HUES48 (cell line): ENCODE results near the gene BABAM2.

Source experiments
- H3K27ac ChIP-seq: one replicate; pipeline ENCODE4 v1.7.0; 2013; ENCODE audit warnings: low read depth, low read length, inconsistent platforms
- H3K27me3 ChIP-seq: 2 replicates; pipeline ENCODE4 v1.6.1; 2013; ENCODE audit warnings: mild to moderate bottlenecking, low read length; ENCODE audit not compliant: control insufficient read depth, insufficient read depth
- H3K36me3 ChIP-seq: 2 replicates; pipeline ENCODE4 v1.6.1; 2013; ENCODE audit warnings: low read length; ENCODE audit not compliant: control insufficient read depth, insufficient read depth
- H3K4me1 ChIP-seq: 2 replicates; pipeline ENCODE4 v1.6.1; 2013; ENCODE audit warnings: mild to moderate bottlenecking, low read length; ENCODE audit not compliant: control insufficient read depth, insufficient read depth
- H3K4me3 ChIP-seq: 2 replicates; pipeline ENCODE4 v1.5.1; 2013; ENCODE audit warnings: mild to moderate bottlenecking, low read depth, low read length
- H3K9ac ChIP-seq: 2 replicates; pipeline ENCODE4 v1.6.1; 2013; ENCODE audit warnings: mild to moderate bottlenecking, low read depth, low read length, moderate library complexity
- H3K9me3 ChIP-seq: 2 replicates; pipeline ENCODE4 v1.6.1; 2013; ENCODE audit warnings: low read length; ENCODE audit not compliant: control insufficient read depth, insufficient read depth

The BABAM2 gene

GRCh38 chr2:28048341-28048740 is 157.8 kb downstream of the BABAM2 start:
- H3K4me1 ChIP-seq: peaks cover 10% of the 10 kb centered on the region; the same call in 1 of the 2 replicates
- H3K9me3 ChIP-seq: no peaks in the 10 kb centered on the region
- H3K27ac ChIP-seq: no peak overlapping the region
- no peak overlapping the region for H3K4me3 ChIP-seq
- H3K9ac ChIP-seq: no peak overlapping the region
- H3K27me3 ChIP-seq: no peaks in the 10 kb centered on the region
- no peaks in the 10 kb centered on the region for H3K36me3 ChIP-seq

DNA sequence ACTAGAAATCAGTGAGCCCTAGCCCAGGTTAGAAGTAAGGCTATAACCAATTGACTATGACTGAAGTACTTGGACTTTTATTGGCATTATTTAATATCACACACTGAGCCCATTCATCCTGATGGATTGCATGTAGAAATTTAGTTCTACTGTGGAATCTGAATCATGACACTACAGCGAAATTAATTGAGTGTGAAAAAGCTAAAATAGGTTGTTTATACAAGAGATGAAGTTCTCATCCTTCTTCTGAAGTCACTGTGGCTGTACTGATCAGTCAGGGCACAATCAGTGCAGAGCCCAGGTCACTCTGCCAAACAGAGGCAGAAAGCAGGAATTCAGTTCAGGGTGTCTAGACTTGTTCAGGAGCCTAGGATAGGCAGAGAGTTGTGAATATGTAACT is 158.9 kb downstream of the BABAM2 start:
- Histone ChIP-seq H3K4me3 (no peak overlapping the region), H3K27me3 (no peaks in the 10 kb centered on the region), H3K27ac (no peak overlapping the region), H3K4me1 (peaks cover 10% of the 10 kb centered on the region; the same call in 1 of the 2 replicates), H3K9ac (no peak overlapping the region), H3K36me3 (no peaks in the 10 kb centered on the region), H3K9me3 (no peaks in the 10 kb centered on the region)

- peaks cover 10% of the 10 kb centered on the region; the same call in 1 of the 2 replicates for H3K4me1 ChIP-seq
- H3K36me3 ChIP-seq: no peaks in the 10 kb centered on the region
- H3K27ac ChIP-seq: no peak overlapping the region
- H3K9me3 ChIP-seq: no peaks in the 10 kb centered on the region
- no peak overlapping the region for H3K4me3 ChIP-seq
- no peak overlapping the region for H3K9ac ChIP-seq
- no peaks in the 10 kb centered on the region for H3K27me3 ChIP-seq
Measured at GRCh38 chr2:28049899-28050298, 159.4 kb downstream of the BABAM2 start.

- Histone ChIP-seq H3K4me3 (no peak overlapping the region), H3K4me1 (peaks cover 4% of the 10 kb centered on the region; the same call in 1 of the 2 replicates), H3K27ac (no peak overlapping the region), H3K9ac (no peak overlapping the region), H3K9me3 (no peaks in the 10 kb centered on the region), H3K27me3 (no peaks in the 10 kb centered on the region), H3K36me3 (no peaks in the 10 kb centered on the region)
Measured at GRCh38 chr2:28052691-28053090, 162.2 kb downstream of the BABAM2 start.

DNA sequence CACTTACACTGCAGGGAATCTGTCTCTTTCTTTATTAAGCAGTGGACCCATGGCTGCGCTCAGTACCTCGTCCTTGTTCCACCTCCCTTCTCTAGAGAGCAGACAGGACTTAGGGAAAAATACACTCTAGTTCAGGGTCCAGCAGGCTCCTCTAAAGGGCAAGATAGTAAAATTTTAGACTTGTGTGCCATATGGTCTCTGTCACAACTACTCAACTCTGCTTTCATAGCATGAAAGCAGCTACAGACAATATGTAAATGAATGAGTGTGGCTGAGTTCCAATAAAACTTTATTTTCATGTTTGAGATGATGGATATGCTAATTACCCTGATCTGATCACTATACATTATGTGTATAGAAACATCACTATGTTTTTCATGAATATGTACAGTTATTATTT is 163.1 kb downstream of the BABAM2 start:
- Histone ChIP-seq H3K9me3 (no peaks in the 10 kb centered on the region), H3K27me3 (no peaks in the 10 kb centered on the region), H3K9ac (no peak overlapping the region), H3K4me1 (no peaks in the 10 kb centered on the region; the same call in 1 of the 2 replicates), H3K36me3 (no peaks in the 10 kb centered on the region), H3K27ac (no peak overlapping the region), H3K4me3 (no peak overlapping the region)

GRCh38 chr2:28054916-28055315 is 164.4 kb downstream of the BABAM2 start:
- no peak overlapping the region for H3K4me3 ChIP-seq
- no peaks in the 10 kb centered on the region for H3K9me3 ChIP-seq
- H3K4me1 ChIP-seq: no peaks in the 10 kb centered on the region; the same call in 1 of the 2 replicates
- H3K9ac ChIP-seq: no peak overlapping the region
- no peak overlapping the region for H3K27ac ChIP-seq
- H3K36me3 ChIP-seq: no peaks in the 10 kb centered on the region
- H3K27me3 ChIP-seq: no peaks in the 10 kb centered on the region

- Histone ChIP-seq H3K4me1 (no peaks in the 10 kb centered on the region; the same call in 1 of the 2 replicates), H3K36me3 (no peaks in the 10 kb centered on the region), H3K9ac (no peak overlapping the region), H3K9me3 (no peaks in the 10 kb centered on the region), H3K27ac (no peak overlapping the region), H3K4me3 (no peak overlapping the region), H3K27me3 (no peaks in the 10 kb centered on the region)
Measured at GRCh38 chr2:28055325-28055970, 164.9 kb downstream of the BABAM2 start.

- Histone ChIP-seq H3K4me1 (no peaks in the 10 kb centered on the region), H3K4me3 (no peak overlapping the region), H3K9me3 (no peaks in the 10 kb centered on the region), H3K36me3 (no peaks in the 10 kb centered on the region), H3K9ac (no peak overlapping the region), H3K27me3 (no peaks in the 10 kb centered on the region), H3K27ac (no peak overlapping the region)
Measured at GRCh38 chr2:28058791-28059190, 168.3 kb downstream of the BABAM2 start.

GRCh38 chr2:28062867-28063266 is 172.3 kb downstream of the BABAM2 start:
- Histone ChIP-seq H3K9me3 (no peaks in the 10 kb centered on the region), H3K4me3 (no peak overlapping the region), H3K27ac (no peak overlapping the region)

GRCh38 chr2:28063492-28063962 is 173.0 kb downstream of the BABAM2 start:
- no peak overlapping the region for H3K27ac ChIP-seq
- H3K9ac ChIP-seq: no peak overlapping the region
- H3K4me3 ChIP-seq: no peak overlapping the region
- H3K36me3 ChIP-seq: no peaks in the 10 kb centered on the region
- H3K9me3 ChIP-seq: no peaks in the 10 kb centered on the region
- H3K4me1 ChIP-seq: no peaks in the 10 kb centered on the region
- H3K27me3 ChIP-seq: no peaks in the 10 kb centered on the region

More at GRCh38 chr2:28062867-28063266, 172.3 kb downstream of the BABAM2 start:
- Histone ChIP-seq H3K36me3 (no peaks in the 10 kb centered on the region), H3K4me1 (no peaks in the 10 kb centered on the region), H3K27me3 (no peaks in the 10 kb centered on the region), H3K9ac (no peak overlapping the region)

GRCh38 chr2:28067602-28068001 is 177.1 kb downstream of the BABAM2 start:
- Histone ChIP-seq H3K4me1 (no peaks in the 10 kb centered on the region), H3K9me3 (no peaks in the 10 kb centered on the region), H3K27me3 (no peaks in the 10 kb centered on the region), H3K27ac (no peak overlapping the region), H3K36me3 (no peaks in the 10 kb centered on the region), H3K9ac (no peak overlapping the region), H3K4me3 (no peak overlapping the region)
